Muscle layer of colon (tissue), 2 donors: ENCODE measurements around the gene POLD4.

Experiments
- H3K27ac ChIP-seq: one replicate; pipeline ENCODE4 v1.7.0; 2013; ENCODE audit warnings: low read depth, mild to moderate bottlenecking, low read length, moderate library complexity
- H3K27me3 ChIP-seq, 2 donors: one replicate each; pipeline ENCODE4 v1.7.0; 2013; ENCODE audit warnings: low read length in 2 of 2, mild to moderate bottlenecking in 2 of 2; ENCODE audit not compliant: insufficient read depth in 2 of 2, control insufficient read depth in 1 of 2
- H3K36me3 ChIP-seq: one replicate; pipeline ENCODE4 v1.7.0; 2013; ENCODE audit warnings: mild to moderate bottlenecking, low read length; ENCODE audit not compliant: insufficient read depth
- H3K4me1 ChIP-seq: one replicate; pipeline ENCODE4 v1.7.0; 2013; ENCODE audit warnings: mild to moderate bottlenecking, low read length; ENCODE audit not compliant: insufficient read depth
- H3K4me3 ChIP-seq, 2 donors: one replicate each; pipeline ENCODE4 v1.7.0; 2013; ENCODE audit warnings: low read length in 2 of 2, low read depth in 1 of 2, mild to moderate bottlenecking in 1 of 2, moderate library complexity in 1 of 2
- H3K9ac ChIP-seq: one replicate; pipeline ENCODE4 v1.7.0; 2013; ENCODE audit warnings: low read length
- H3K9me3 ChIP-seq: one replicate; pipeline ENCODE4 v1.7.0; 2013; ENCODE audit warnings: mild to moderate bottlenecking, low read length
- donor health status: abdominal sarcoma.
- donor health status: Adenocarcinoma of cecum.

The POLD4 gene

DNA sequence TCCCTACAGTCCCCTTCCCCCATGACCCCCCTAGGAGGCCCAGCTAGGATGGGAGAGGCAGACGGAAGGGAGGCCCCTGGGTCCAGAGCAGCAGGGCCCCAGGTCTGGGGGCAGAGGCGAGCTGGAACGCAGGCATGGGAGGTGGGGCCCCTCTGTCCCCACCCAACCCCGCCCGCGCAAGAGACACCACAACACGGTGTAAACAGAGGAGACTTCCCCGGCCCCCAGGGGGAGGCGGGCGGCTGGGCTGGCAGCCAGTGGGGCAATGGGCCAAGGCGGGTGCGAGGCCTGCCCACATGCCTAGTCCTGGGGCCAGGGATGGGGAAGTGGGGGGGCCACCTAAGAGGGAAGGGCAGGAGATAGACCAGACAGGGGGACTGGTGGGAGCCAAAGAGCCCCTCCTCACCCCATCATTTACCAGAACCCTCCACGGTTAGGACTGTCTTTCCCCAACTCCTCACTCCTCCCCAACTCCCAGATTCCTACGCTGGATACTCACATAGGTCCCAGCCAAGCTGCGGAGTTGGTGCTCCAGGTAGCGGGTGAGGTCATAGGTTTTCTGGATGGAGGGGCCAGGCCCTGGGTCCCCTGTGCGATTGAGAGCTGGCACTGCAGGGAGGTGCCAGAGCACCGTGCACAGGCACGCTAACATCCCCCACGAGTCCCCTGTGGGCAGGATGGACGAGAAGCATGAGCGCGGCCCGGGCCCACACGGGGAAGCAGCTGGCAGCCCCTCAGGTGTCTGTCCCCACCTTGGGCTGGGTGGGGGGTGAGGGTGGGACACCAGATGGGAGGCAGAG, 13.8 kb upstream of the POLD4 start:
- H3K9ac ChIP-seq: no peak overlapping the region
- peak overlapping the region; percentile 77 for H3K27ac ChIP-seq
- H3K27me3 ChIP-seq: no peaks in the 10 kb centered on the region
- H3K4me1 ChIP-seq: peaks cover 74% of the 10 kb centered on the region
- no peaks in the 10 kb centered on the region for H3K36me3 ChIP-seq
- H3K4me3 ChIP-seq: peak overlapping the region in 1 of 2 donors; percentile 27
- H3K9me3 ChIP-seq: no peaks in the 10 kb centered on the region

DNA sequence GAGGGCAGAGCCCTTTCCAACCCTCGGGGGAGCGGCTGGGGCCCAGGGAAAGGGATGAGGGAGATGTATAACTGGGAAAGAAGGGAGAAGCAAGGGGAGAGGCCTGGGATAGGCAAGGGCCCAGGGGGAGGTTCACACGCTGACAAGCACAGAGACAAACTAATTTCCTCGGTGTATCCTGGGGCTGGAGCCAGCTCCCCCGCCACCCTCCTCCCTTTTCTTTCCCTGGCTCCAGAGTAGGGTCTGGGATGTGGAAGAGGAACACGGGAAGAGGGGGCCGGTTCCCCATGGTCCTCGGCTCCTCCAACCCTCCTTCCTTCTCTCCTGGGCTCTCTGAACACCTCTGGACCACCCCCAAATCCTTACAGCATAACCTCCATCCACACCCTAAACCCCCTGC, 13.2 kb upstream of the POLD4 start:
- H3K9me3 ChIP-seq: no peaks in the 10 kb centered on the region
- H3K9ac ChIP-seq: peak overlapping the region; percentile 27
- no peaks in the 10 kb centered on the region for H3K36me3 ChIP-seq
- no peaks in the 10 kb centered on the region for H3K27me3 ChIP-seq
- H3K4me1 ChIP-seq: peaks cover 68% of the 10 kb centered on the region
- H3K27ac ChIP-seq: peak overlapping the region; percentile 89
- peak overlapping the region in 1 of 2 donors; percentile 27 for H3K4me3 ChIP-seq

DNA sequence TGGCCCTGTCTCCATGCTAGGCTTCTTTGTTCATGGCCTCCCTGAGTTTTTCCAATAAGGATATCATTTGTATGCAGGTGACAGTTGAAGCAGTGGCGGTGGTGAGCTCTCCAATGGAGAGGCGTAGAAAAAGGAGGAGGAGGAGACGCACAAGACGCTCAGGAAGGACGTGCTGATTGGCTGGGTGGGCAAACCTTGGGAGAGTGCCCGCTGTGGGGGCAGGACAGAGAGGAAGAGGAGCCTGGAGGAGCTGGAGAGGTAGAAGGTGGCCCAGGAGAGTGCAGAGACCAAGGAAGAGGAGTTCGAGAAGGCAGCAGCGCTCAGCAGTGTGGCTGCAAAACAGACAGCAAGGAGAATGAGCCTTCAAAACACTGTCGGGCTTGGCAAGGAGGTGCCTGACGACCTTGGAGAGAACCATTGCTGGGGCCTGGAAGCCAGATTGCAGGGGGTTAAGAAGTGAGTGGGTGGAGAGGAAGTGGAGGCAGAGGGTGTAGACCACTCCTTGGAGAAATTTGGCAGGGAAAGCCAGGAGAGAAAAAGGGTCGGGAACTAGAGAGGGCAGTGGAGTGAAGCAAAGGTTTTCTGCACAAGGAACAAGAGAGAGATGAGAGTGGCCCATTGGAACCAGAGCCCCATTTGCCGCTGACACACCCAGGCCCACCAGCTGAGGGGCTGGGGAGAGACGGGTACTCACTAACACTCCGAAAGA, 12.5 kb upstream of the POLD4 start:
- peak overlapping the region; percentile 89 for H3K27ac ChIP-seq
- peak overlapping the region in 1 of 2 donors; percentile 27 for H3K4me3 ChIP-seq

GRCh38 chr11:67364783-67365722, 11.7 kb upstream of the POLD4 start:
- H3K27ac ChIP-seq: peak overlapping the region; percentile 89

More for the DNA sequence above, 12.5 kb upstream of the POLD4 start:
- peaks cover 61% of the 10 kb centered on the region for H3K4me1 ChIP-seq
- H3K9me3 ChIP-seq: no peaks in the 10 kb centered on the region
- no peaks in the 10 kb centered on the region for H3K27me3 ChIP-seq
- H3K9ac ChIP-seq: peak overlapping the region; percentile 27
- no peaks in the 10 kb centered on the region for H3K36me3 ChIP-seq

GRCh38 chr11:67364169-67364568, 10.8 kb upstream of the POLD4 start:
- Histone ChIP-seq H3K9ac (no peak overlapping the region), H3K9me3 (no peaks in the 10 kb centered on the region), H3K4me3 (no peak overlapping the region), H3K27me3 (no peaks in the 10 kb centered on the region), H3K4me1 (peaks cover 45% of the 10 kb centered on the region), H3K36me3 (no peaks in the 10 kb centered on the region), H3K27ac (no peak overlapping the region)

More at GRCh38 chr11:67364783-67365722, 11.7 kb upstream of the POLD4 start:
- H3K36me3 ChIP-seq: no peaks in the 10 kb centered on the region
- peak overlapping the region in 1 of 2 donors; percentile 27 for H3K4me3 ChIP-seq
- no peak overlapping the region for H3K9ac ChIP-seq
- no peaks in the 10 kb centered on the region for H3K9me3 ChIP-seq
- H3K4me1 ChIP-seq: peaks cover 54% of the 10 kb centered on the region
- H3K27me3 ChIP-seq: no peaks in the 10 kb centered on the region

DNA sequence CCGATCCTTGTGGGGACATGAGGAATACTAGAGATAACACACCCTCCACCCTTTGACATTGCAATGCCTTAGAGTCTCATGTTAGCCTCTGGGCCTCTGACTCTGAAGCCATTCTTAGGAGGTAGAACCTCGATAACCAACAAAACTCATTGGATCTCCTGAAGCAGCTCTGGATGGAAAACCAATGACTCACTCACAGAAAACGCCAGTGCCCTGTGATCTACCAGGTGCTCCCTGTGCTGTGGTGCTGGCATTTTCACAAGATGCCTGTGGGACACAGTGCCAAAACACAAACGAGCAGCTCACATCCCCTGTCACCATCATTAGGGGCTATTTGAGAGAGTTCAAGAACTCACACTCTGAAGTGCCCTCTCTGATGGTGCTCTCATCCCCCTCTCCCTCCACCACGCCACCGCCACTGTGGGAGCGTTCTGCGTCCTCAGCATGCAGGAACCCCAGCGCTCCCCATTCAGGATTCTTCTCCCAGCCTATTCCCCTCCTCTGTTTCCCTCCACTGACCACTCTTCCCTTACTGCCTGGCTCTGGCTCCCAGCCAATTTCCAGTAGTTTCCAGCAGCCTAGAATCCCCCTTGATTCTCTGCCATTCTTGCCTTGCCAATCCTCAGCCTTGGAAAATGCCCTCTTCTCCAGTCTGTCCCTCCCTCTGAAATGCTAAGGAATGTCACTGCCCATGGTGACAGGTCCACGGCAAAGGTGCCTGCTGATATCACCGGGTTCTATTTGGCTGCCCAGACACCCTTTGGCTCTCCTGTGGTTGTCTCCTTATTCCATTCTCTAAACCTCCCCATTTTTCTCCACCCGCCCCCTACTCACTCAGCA, 4.7 kb upstream of the POLD4 start:
- Histone ChIP-seq H3K4me3 (no peak overlapping the region), H3K27me3 (no peaks in the 10 kb centered on the region), H3K36me3 (no peaks in the 10 kb centered on the region), H3K9ac (no peak overlapping the region), H3K4me1 (peaks cover 44% of the 10 kb centered on the region), H3K27ac (no peak overlapping the region), H3K9me3 (no peaks in the 10 kb centered on the region)

DNA sequence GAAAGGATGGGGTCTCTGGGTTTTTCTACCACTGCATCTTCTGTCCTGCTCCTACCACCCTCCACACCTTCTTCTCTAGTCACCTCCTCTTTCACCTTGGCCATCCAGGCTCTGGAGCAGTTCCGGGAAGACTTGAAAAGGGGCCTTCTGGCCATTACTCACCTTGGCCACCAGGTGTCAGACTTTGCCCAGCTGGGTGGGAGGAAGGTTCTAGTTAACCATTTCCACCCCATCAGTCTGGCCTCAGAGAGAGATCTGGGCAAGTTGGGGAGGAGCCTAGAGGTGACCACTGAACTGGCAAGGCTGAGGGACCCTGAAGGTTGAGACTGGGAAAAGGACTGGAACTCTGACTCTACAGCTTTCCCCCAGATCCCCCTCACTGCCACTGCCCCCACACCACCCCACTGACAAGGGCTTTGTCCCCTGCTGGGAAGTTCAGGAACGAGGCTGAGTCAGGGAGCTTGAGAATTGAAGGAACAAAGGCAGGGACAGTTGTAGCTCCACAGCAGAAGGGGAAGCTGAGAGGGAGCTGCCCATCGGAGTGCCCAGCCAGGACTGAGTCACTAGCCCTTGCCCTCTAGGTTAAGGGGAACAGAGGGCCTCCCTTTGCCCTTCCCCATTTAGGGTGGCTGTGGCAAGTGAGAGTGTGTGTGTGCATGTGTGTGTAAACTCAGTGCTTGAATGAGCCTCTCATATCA, 3.7 kb upstream of the POLD4 start:
- Histone ChIP-seq H3K4me1 (peaks cover 52% of the 10 kb centered on the region), H3K9me3 (no peaks in the 10 kb centered on the region), H3K4me3 (no peak overlapping the region), H3K9ac (peak overlapping the region; percentile 12), H3K36me3 (no peaks in the 10 kb centered on the region), H3K27me3 (no peaks in the 10 kb centered on the region), H3K27ac (no peak overlapping the region)

DNA sequence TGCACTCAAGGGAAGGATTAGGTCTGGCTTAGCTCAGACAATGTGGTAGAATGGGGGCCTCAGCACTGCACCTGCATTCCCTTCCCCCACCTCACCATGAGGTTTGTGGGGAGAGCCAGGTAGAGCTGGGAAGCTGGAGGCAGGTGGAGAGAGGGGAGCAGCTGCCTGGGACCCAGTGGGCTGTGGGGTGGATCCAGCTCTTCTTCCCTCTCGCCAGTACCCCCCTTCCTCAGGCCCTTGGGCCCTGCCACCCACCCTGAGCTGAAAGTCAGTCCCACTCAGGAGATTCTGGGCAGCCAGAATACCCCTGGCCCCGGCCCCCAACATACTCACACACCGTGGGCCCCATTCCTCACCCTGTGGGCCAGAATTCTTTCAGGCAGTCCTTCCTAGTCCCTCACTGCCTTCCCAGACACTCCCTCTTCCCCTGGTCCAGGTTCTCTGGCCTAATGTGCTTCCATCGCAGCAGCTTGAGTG, 3.1 kb upstream of the POLD4 start:
- Histone ChIP-seq H3K4me3 (no peak overlapping the region), H3K4me1 (peaks cover 56% of the 10 kb centered on the region)

DNA sequence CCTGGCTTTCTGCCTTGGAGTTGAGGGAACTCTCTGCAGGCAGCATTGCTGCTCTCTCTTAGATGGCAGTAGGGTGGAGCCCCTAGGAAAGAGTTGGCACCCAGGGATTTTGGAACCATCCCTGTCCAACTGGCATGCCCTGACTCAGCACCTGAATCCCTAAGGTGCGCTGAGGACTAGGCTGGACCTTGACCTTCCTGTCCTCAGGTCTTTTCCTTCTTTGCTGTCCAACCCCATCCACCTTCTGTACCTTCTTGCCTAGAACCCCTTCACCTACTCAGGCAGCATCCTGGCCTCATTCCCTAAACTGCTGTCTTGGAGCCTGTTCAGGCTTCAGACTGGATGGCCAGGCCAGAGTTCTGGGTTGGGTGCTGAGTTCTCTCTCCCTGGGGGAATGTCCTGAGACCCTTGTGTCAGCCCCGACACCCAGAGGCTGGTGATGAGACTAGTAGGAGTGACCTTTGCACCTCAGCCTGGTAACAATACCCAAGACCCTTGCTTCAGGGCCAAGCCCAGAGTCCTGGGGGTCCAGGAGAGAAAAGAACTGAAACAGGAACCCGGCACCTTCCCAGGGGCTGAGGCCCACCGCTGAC, 2.5 kb upstream of the POLD4 start:
- no peak overlapping the region for H3K4me3 ChIP-seq
- H3K27me3 ChIP-seq: no peaks in the 10 kb centered on the region
- no peak overlapping the region for H3K9ac ChIP-seq
- peak overlapping the region; percentile 16 for H3K27ac ChIP-seq
- no peaks in the 10 kb centered on the region for H3K9me3 ChIP-seq
- no peaks in the 10 kb centered on the region for H3K36me3 ChIP-seq
- H3K4me1 ChIP-seq: peaks cover 58% of the 10 kb centered on the region

More for the DNA sequence above, 3.1 kb upstream of the POLD4 start:
- H3K36me3 ChIP-seq: no peaks in the 10 kb centered on the region
- no peak overlapping the region for H3K9ac ChIP-seq
- no peaks in the 10 kb centered on the region for H3K27me3 ChIP-seq
- H3K27ac ChIP-seq: peak overlapping the region; percentile 16
- H3K9me3 ChIP-seq: no peaks in the 10 kb centered on the region
